ENCODE data around the gene BAG3.

DNA sequence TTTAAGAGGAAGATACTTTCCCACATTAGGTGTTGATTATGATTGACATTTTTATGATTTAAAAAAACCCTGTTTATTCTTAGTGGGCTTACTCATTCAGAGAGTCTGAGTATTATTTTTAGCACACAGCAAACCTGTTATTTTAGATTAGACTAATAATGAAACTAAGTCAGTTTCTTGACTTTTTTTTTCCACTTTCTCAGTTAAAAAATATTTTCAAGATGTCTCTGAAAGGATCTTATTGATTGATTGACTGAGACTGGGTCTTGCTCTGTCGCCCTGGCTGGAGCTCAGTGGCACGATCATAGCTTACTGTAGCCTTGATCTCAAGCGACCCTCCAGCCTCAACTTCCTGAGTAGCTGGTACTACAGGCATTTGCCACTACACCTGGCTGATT, 54.3 kb downstream of the BAG3 start:
- TF ChIP-seq CTCF (IDR thresholded peaks at IDR 0.05) (no peak), POLR2A (IDR thresholded peaks at IDR 0.05) (no peak)
